GM19328 (cell line): Measurements from ENCODE around the gene DYNLT1.

Experiments used
- ATAC-seq: cut with Tn5 transposase; IDR thresholded peaks from one replicate; pipeline ENCODE4 v1.9.1; 2021; ENCODE audit warnings: mild to moderate bottlenecking, moderate library complexity; ENCODE audit not compliant: unreplicated experiment

The DYNLT1 gene

GRCh38 chr6:158603261-158604047 lies 41.1 kb downstream of the DYNLT1 start:
- no peak for ATAC-seq

- ATAC-seq: no peak
These were observed 44.9 kb downstream of the DYNLT1 start for GRCh38 chr6:158599635-158600034.

- ATAC-seq: no peak
These were observed 47.0 kb downstream of the DYNLT1 start for GRCh38 chr6:158597565-158597964.

GRCh38 chr6:158596861-158597260 lies 47.7 kb downstream of the DYNLT1 start:
- no peak for ATAC-seq

GRCh38 chr6:158595223-158595622 lies 49.3 kb downstream of the DYNLT1 start:
- no peak for ATAC-seq

- no peak for ATAC-seq
These were observed 50.9 kb downstream of the DYNLT1 start for GRCh38 chr6:158593670-158594069.

- no peak for ATAC-seq
These were observed 52.7 kb downstream of the DYNLT1 start for GRCh38 chr6:158591810-158592209.

GRCh38 chr6:158591134-158591809 lies 53.3 kb downstream of the DYNLT1 start:
- no peak for ATAC-seq

GRCh38 chr6:158589366-158589765 lies 55.2 kb downstream of the DYNLT1 start:
- ATAC-seq: no peak

- no peak for ATAC-seq
These were observed 57.9 kb downstream of the DYNLT1 start for GRCh38 chr6:158586652-158587051.
